Uterus (tissue), 4 donors: ENCODE data around the gene KRTAP10-10. TPM values are rescaled to one million over a fixed set of nuclear protein-coding genes. Genes with fewer than 3 reads are reported as not detected.

Experiments used
- DNase-seq, 2 donors: peaks; one replicate each; pipeline ENCODE4 v3.0.0-alpha.2; 2019 to 2020
- H3K27ac ChIP-seq, 2 donors: fragments of 200-600 bp; sonication (generic); 1 replicate in 1 of 2; 2 replicates in 1 of 2; pipeline ENCODE4 v1.5.1; 2016 to 2018
- H3K27me3 ChIP-seq, 2 donors: fragments of 200-600 bp; sonication (generic); one replicate each; pipeline ENCODE4 v1.5.1; 2018 to 2019; ENCODE audit warnings: control low read depth in 1 of 2
- H3K36me3 ChIP-seq, 2 donors: fragments of 200-600 bp; sonication (generic); one replicate each; pipeline ENCODE4 v1.5.1; 2019; ENCODE audit warnings: control low read depth in 1 of 2
- H3K4me1 ChIP-seq, 2 donors: fragments of 200-600 bp; sonication (generic); one replicate each; pipeline ENCODE4 v1.5.1; 2018 to 2019; ENCODE audit warnings: control low read depth in 1 of 2
- H3K4me3 ChIP-seq, 2 donors: fragments of 200-600 bp; sonication (generic); 1 replicate in 1 of 2; 2 replicates in 1 of 2; pipeline ENCODE4 v1.5.1; 2018 to 2019; ENCODE audit warnings: mild to moderate bottlenecking in 1 of 2
- H3K9me3 ChIP-seq, 2 donors: fragments of 200-600 bp; sonication (generic); one replicate each; pipeline ENCODE4 v1.5.1; 2019; ENCODE audit warnings: control low read depth in 1 of 2
- POLR2A ChIP-seq, 2 donors: fragments of 450-650 bp; IDR thresholded peaks; one replicate each; pipeline ENCODE4 v1.6.1; 2016; ENCODE audit warnings: antibody characterized with exemption in 2 of 2, mild to moderate bottlenecking in 1 of 2, moderate library complexity in 1 of 2
- intact Hi-C: fragments of 100-400 bp; cut with DNase I; formaldehyde crosslinking; loops from one replicate; pipeline ENCODE4 v1.15.1; 2023; ENCODE audit warnings: low total_unique reads
- total RNA-seq, 4 donors: library from RNA; depleted of rRNA in 3 of 4; stranded (reverse); fragments of >200 nt in 3 of 4; gene quantifications; one replicate each; pipeline versions ENCODE4 v1.1.0 to v1.2.4, GENCODE V29; 2014 to 2023
- TF ChIP-seq, protein P1 (sequence below), 4 experiments: fragments of 200-600 bp in 2 of 4; fragments of 450-650 bp in 2 of 4; sonication (generic) in 2 of 4; IDR thresholded peaks; one replicate each; pipeline ENCODE4 v1.5.1; 2016 to 2019; ENCODE audit warnings: antibody characterized with exemption in 4 of 4, mild to moderate bottlenecking in 2 of 4, moderate library complexity in 1 of 4
- donor health status: DM: yes; HTN: yes; CAD: no.

KRTAP10-10 gene
- total RNA-seq, 4 donors from 2014 or later: not detected

GRCh38 chr21:44592446-44593311, 44.5 kb upstream of the KRTAP10-10 start, which contains the start of gene KRTAP10-6:
Gene KRTAP10-6, minus strand, starts transcription at chr21:44592505. Its CDS starts 21 bp downstream, at chr21:44592484.
- DNase-seq: no peak
- intact Hi-C loops: no loop called here
- H3K4me1 ChIP-seq: no peaks in the 10 kb centered on the region
- no peak within 1 kb of the TSS for H3K4me3 ChIP-seq
- H3K27ac ChIP-seq: no peak within 1 kb of the TSS
- H3K36me3 ChIP-seq: no peaks in the 10 kb centered on the region
- H3K9me3 ChIP-seq: no peaks in the 10 kb centered on the region
- no peak for TF ChIP-seq POLR2A (IDR thresholded peaks at IDR 0.05)
- no peaks in the 10 kb centered on the region for H3K27me3 ChIP-seq

DNA sequence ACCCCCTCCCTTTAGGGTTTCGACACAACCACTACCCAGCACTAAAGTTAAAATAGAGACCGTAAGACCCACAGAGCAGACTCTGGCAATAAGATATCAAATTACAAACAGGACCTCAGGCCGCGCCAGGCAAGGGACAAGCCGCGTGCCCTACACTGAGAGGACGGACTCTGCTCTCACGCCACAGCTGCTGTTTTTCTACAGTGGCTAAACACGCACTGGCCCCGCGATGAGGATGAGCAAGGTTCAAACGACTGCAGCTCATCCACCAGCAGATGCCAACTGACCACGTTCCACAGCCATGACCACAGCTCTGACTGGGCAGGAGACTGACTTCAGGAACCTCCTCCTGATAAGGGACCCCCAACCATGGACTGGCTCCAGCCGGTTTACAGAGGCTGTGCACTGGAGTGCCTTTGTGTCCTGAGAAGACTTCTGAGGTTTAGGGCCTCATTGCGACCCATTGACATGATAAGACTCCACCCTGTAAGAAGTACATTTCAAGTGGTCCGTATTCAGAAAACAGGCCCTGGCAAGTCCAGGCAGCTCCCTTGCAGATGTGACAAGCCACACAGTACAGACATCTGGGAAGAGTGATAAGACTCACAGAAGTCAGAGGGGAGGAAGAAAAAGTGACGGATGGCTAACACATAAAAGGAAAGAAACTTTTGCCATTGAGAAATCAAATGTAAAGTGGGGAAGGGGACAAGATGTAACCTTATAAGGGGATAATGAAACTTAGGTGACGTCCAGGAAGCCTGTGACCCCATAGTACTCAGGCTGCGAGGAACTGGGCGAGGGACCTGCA, 43.4 kb upstream of the KRTAP10-10 start:
- Histone ChIP-seq H3K36me3 (no peaks in the 10 kb centered on the region), H3K27me3 (no peaks in the 10 kb centered on the region), H3K27ac (no peak overlapping the region), H3K9me3 (no peaks in the 10 kb centered on the region), H3K4me3 (no peak overlapping the region), H3K4me1 (no peaks in the 10 kb centered on the region)
- intact Hi-C loops: no loop called here
- no peak for DNase-seq
- TF ChIP-seq, protein P1, sequence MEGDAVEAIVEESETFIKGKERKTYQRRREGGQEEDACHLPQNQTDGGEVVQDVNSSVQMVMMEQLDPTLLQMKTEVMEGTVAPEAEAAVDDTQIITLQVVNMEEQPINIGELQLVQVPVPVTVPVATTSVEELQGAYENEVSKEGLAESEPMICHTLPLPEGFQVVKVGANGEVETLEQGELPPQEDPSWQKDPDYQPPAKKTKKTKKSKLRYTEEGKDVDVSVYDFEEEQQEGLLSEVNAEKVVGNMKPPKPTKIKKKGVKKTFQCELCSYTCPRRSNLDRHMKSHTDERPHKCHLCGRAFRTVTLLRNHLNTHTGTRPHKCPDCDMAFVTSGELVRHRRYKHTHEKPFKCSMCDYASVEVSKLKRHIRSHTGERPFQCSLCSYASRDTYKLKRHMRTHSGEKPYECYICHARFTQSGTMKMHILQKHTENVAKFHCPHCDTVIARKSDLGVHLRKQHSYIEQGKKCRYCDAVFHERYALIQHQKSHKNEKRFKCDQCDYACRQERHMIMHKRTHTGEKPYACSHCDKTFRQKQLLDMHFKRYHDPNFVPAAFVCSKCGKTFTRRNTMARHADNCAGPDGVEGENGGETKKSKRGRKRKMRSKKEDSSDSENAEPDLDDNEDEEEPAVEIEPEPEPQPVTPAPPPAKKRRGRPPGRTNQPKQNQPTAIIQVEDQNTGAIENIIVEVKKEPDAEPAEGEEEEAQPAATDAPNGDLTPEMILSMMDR (IDR thresholded peaks at IDR 0.05): no peak
- no peak for TF ChIP-seq POLR2A (IDR thresholded peaks at IDR 0.05)

DNA sequence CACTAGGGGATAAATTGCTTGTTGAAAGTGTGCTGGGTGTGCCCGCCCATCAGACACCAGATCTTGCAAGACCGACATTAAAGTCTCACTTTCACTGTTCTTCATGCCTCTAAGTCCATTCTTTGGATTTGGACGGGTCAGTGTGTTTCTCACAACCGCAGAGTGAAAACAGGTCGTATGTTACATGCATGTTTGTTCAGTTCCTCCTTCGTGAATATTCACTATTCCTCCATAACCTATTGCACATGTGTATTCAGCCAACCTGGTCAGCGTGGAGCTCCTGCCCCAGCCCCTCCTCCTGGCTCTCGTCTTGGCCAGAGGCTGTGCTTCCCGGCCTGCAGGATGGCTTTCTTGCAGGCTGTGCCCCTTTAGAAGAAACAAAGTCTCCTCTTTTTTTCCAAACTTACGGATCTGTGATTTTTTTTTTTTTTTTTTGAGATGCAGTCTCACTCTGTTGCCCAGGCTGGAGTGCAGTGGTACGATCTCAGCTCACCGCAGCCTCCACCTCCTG, 42.7 kb upstream of the KRTAP10-10 start:
- Histone ChIP-seq H3K27me3 (no peaks in the 10 kb centered on the region), H3K4me1 (no peaks in the 10 kb centered on the region), H3K27ac (no peak overlapping the region), H3K9me3 (no peaks in the 10 kb centered on the region), H3K36me3 (no peaks in the 10 kb centered on the region), H3K4me3 (no peak overlapping the region)
- DNase-seq: no peak
- intact Hi-C loops: no loop called here
- no peak for TF ChIP-seq POLR2A (IDR thresholded peaks at IDR 0.05)
- TF ChIP-seq, protein P1 (IDR thresholded peaks at IDR 0.05): no peak

- intact Hi-C loops: no loop called here
- DNase-seq: no peak
Measured at GRCh38 chr21:44595524-44595923, 41.6 kb upstream of the KRTAP10-10 start.

DNA sequence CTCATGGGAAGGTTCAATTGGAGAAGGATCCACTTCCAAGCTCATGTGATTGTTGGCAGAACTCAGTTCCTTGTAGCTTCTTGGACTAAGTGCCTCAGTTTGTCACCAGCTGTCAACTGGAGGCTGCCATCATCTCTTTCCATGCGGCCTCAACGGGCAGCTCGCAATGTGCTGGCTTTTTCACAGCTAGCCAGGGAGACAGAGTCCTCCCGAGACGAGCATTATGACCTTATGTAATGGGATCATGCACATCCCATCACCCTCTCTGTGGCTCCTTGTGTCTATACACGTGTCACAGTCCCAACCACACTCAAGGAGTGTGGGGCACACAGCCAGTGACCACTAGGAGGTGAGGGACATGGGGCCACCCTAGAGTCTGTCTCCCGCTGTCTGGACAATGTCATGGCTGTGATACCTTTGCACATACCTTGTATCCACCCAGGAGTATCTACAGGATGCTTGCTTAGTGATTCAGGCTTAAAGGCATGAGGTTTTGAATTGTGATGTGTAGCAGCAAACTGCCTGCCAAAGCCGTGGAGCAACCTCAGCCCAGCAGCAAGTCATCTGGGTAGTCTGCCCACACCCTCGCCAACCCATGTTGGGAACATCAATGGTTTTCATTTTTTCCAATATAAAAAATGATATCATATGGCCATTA, 41.0 kb upstream of the KRTAP10-10 start:
- Histone ChIP-seq H3K27me3 (no peaks in the 10 kb centered on the region), H3K27ac (no peak overlapping the region), H3K4me1 (no peaks in the 10 kb centered on the region), H3K9me3 (no peaks in the 10 kb centered on the region), H3K4me3 (no peak overlapping the region), H3K36me3 (no peaks in the 10 kb centered on the region)
- intact Hi-C loops: no loop called here
- DNase-seq: no peak
- no peak for TF ChIP-seq POLR2A (IDR thresholded peaks at IDR 0.05)

More at GRCh38 chr21:44595524-44595923, 41.6 kb upstream of the KRTAP10-10 start:
- H3K9me3 ChIP-seq: no peaks in the 10 kb centered on the region
- TF ChIP-seq, protein P1 (IDR thresholded peaks at IDR 0.05): no peak
- TF ChIP-seq POLR2A (IDR thresholded peaks at IDR 0.05): no peak
- H3K4me1 ChIP-seq: no peaks in the 10 kb centered on the region
- no peaks in the 10 kb centered on the region for H3K27me3 ChIP-seq
- H3K27ac ChIP-seq: no peak overlapping the region
- H3K36me3 ChIP-seq: no peaks in the 10 kb centered on the region
- H3K4me3 ChIP-seq: no peak overlapping the region
